ENCODE measurements around the gene CWF19L1.

CWF19L1 gene

DNA sequence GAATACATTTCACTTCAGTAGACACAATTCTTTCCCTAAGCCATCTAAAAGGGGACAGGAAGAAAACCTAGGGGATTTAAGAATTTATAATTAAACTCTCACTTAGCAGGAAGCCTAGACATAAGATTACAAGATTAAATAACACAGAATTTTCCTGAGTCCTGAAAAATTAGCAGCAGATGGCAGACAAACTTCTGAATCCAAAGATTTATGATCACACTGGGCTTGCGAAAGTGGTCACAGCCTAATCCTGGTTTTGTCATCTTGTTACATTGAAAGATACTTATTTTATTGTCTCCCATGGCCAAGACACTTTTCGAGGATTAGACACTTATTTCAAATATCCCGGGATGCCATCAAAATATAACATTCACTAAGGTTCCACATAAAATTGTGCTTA is 84.5 kb downstream of the CWF19L1 start:
- DNase-seq (ENCODE audit: low read depth in 2 of 2, low spot score in 1 of 2): no peak

All from stimulated activated CD8-positive, alpha-beta memory T cell treated with anti-CD3 and anti-CD28 coated beads, Interleukin-4, amount 100 ng/mL, for 4 hours (primary cell).